Lung (tissue), 12 donors: ENCODE measurements around the gene ZFP36L1. TPM values are rescaled to one million over a fixed set of nuclear protein-coding genes. Genes with fewer than 3 reads are reported as not detected.

Experiments
- ATAC-seq: fragments of 200-7000 bp; cut with Tn5 transposase; one replicate; pipeline ENCODE4 v1.9.1; 2020; ENCODE audit warnings: moderate number of reproducible peaks; ENCODE audit not compliant: insufficient read depth, low FRiP score
- DNase-seq, 3 donors: peaks; one replicate each; pipeline ENCODE4 v3.0.0-alpha.2; 2013 to 2017
- H3K27ac ChIP-seq, 2 donors: one replicate each; pipeline ENCODE4 v1.5.1; 2013; ENCODE audit warnings: mild to moderate bottlenecking in 2 of 2, moderate library complexity in 2 of 2, control low read depth in 1 of 2, inconsistent platforms in 1 of 2, low read depth in 1 of 2, low read length in 1 of 2
- H3K27me3 ChIP-seq, 3 donors: one replicate each; pipeline ENCODE4 v1.5.1; 2013; ENCODE audit warnings: low read length in 2 of 3; ENCODE audit not compliant: control insufficient read depth in 3 of 3, insufficient read depth in 3 of 3
- H3K36me3 ChIP-seq, 4 donors: one replicate each; pipeline ENCODE4 v1.5.1; 2013; ENCODE audit warnings: low read length in 4 of 4, mild to moderate bottlenecking in 1 of 4, moderate library complexity in 1 of 4; ENCODE audit not compliant: control insufficient read depth in 4 of 4, insufficient read depth in 4 of 4
- H3K4me1 ChIP-seq, 5 donors: one replicate each; pipeline ENCODE4 v1.5.1; 2013; ENCODE audit warnings: low read length in 5 of 5, mild to moderate bottlenecking in 2 of 5, moderate library complexity in 1 of 5; ENCODE audit not compliant: control insufficient read depth in 5 of 5, insufficient read depth in 5 of 5
- H3K4me3 ChIP-seq: one replicate; pipeline ENCODE4 v1.5.1; 2013; ENCODE audit warnings: mild to moderate bottlenecking, control low read depth, moderate library complexity
- H3K9ac ChIP-seq, 2 donors: one replicate each; pipeline ENCODE4 v1.5.1; 2013; ENCODE audit warnings: low read length in 2 of 2, control low read depth in 1 of 2; ENCODE audit not compliant: insufficient read depth in 1 of 2
- H3K9me3 ChIP-seq, 4 donors: one replicate each; pipeline ENCODE4 v1.5.1; 2013; ENCODE audit warnings: low read length in 3 of 4, mild to moderate bottlenecking in 1 of 4, moderate library complexity in 1 of 4; ENCODE audit not compliant: control insufficient read depth in 4 of 4, insufficient read depth in 3 of 4
- WGBS, 2 donors: extraction: QIAGEN DNeasy Blood & Tissue Kit; methylation state at CpG; one replicate each; pipeline ENCODE4 v1.1.7; 2013; 5-methylcytosine and 5-hydroxymethylcytosine counted together
- polyA plus RNA-seq, 2 donors: library from polyadenylated mRNA; stranded (reverse); fragments of 200-250 nt; gene quantifications; one replicate each; pipeline ENCODE4 v1.2.1, GENCODE V29; 2013
- total RNA-seq, 2 donors: library from RNA; depleted of rRNA in 1 of 2; stranded (reverse); fragments of >200 nt in 1 of 2; gene quantifications; one replicate each; pipeline ENCODE4 v1.2.1, GENCODE V29; 2014 to 2021
- TF ChIP-seq, protein P1 (sequence below): IDR thresholded peaks from 2 replicates; pipeline ENCODE4 v1.5.1; 2012; ENCODE audit warnings: mild to moderate bottlenecking; ENCODE audit errors: control extremely low read depth, extremely low read depth
- donor health status: control.
- donor health status: control.
- donor health status: Bipolar disorder and iron deficiency.
- donor health status: healthy.
- donor health status: DM: yes; HTN: yes; CAD: no.

The ZFP36L1 gene
- total and polyA plus RNA-seq, 4 donors: 63.7 to 364 (median 267) TPM

DNA sequence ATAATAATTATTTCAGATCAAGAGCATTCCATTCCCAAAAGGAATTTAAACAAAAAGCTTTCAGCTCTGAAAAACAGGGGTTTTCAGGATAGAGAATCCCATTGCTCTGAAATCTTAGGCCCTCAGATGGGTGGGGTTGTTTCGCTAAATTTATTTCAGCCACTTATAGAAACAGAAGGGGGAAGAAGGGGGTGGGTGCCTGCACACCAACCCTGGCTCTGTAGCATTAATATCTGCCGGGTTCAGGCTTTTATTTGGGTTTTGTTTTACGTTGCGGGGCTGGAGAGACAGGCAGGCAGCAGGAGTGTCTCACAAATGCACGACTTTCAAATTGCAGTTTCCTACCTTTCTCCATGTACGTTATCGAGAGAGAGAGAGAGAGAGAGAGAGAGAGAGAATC, 12.5 kb upstream of the ZFP36L1 start:
- ATAC-seq: no peak
- peak overlapping the region in 1 of 2 donors; percentile 35 for H3K27ac ChIP-seq
- WGBS, 2 donors: 76% methylated on average over 7 of the region's 7 CpGs
- no peaks in the 10 kb centered on the region for H3K36me3 ChIP-seq
- H3K4me1 ChIP-seq: peaks cover 0 to 36% (median 16%) of the 10 kb centered on the region in 5 donors
- no peaks in the 10 kb centered on the region for H3K27me3 ChIP-seq
- TF ChIP-seq, protein P1, sequence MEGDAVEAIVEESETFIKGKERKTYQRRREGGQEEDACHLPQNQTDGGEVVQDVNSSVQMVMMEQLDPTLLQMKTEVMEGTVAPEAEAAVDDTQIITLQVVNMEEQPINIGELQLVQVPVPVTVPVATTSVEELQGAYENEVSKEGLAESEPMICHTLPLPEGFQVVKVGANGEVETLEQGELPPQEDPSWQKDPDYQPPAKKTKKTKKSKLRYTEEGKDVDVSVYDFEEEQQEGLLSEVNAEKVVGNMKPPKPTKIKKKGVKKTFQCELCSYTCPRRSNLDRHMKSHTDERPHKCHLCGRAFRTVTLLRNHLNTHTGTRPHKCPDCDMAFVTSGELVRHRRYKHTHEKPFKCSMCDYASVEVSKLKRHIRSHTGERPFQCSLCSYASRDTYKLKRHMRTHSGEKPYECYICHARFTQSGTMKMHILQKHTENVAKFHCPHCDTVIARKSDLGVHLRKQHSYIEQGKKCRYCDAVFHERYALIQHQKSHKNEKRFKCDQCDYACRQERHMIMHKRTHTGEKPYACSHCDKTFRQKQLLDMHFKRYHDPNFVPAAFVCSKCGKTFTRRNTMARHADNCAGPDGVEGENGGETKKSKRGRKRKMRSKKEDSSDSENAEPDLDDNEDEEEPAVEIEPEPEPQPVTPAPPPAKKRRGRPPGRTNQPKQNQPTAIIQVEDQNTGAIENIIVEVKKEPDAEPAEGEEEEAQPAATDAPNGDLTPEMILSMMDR: no peak
- H3K9ac ChIP-seq: no peak overlapping the region
- peak in 1 of 3 donors; percentile 10 for DNase-seq
- H3K4me3 ChIP-seq: no peak overlapping the region
- peaks cover 0 to 6% (median 1%) of the 10 kb centered on the region in 4 donors for H3K9me3 ChIP-seq

DNA sequence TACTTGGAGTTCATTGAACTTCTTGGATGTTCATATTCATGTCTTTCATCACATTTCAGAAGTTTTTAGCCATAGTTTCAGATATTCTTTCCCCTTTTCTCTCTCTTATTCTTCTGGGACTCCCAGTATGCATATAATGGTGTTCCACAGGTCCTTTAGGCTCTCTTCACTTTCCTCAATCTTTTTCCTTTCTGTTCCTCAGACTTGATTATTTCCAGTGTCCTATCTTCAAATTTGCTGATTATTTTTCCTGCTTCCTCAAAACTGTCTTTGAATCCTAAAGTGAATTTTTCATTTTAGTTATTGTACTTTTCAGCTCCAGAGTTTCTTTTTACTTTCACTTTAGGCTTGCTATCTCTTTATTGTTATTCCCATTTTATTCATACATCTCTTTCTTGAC, 8.8 kb upstream of the ZFP36L1 start:
- no peak overlapping the region for H3K9ac ChIP-seq
- TF ChIP-seq, protein P1: no peak
- H3K4me1 ChIP-seq: peaks cover 0 to 18% (median 10%) of the 10 kb centered on the region in 5 donors
- H3K27ac ChIP-seq: no peak overlapping the region
- H3K9me3 ChIP-seq: peaks cover 0 to 6% (median 1%) of the 10 kb centered on the region in 4 donors
- ATAC-seq (no peak), DNase-seq (no peak)
- no peaks in the 10 kb centered on the region for H3K36me3 ChIP-seq
- no peaks in the 10 kb centered on the region for H3K27me3 ChIP-seq
- H3K4me3 ChIP-seq: no peak overlapping the region

DNA sequence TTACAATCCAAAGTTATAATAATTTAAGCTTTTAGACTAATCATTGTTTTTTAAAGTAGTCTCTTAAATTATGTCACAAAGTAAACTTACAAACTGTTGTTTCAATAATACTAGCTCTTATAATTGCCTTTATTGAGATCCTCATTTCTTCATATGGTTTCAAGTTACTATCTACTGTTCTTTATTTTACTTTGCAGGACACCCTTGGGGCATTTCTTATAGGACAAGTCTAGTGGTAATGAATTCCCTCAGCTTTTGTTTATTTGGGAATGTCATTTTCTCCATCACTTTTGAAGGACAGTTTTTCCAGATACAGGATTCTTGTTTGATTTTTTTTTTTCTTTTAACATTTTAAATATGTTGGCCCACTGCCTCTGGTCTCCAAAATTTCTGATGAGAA, 8.1 kb upstream of the ZFP36L1 start:
- Histone ChIP-seq H3K36me3 (no peaks in the 10 kb centered on the region), H3K27me3 (no peaks in the 10 kb centered on the region), H3K27ac (no peak overlapping the region), H3K9me3 (peaks cover 0 to 6% (median 1%) of the 10 kb centered on the region in 4 donors), H3K4me1 (peaks cover 0 to 19% (median 6%) of the 10 kb centered on the region in 5 donors), H3K9ac (no peak overlapping the region), H3K4me3 (no peak overlapping the region)
- ATAC-seq: no peak
- TF ChIP-seq, protein P1: no peak
- DNase-seq: no peak

DNA sequence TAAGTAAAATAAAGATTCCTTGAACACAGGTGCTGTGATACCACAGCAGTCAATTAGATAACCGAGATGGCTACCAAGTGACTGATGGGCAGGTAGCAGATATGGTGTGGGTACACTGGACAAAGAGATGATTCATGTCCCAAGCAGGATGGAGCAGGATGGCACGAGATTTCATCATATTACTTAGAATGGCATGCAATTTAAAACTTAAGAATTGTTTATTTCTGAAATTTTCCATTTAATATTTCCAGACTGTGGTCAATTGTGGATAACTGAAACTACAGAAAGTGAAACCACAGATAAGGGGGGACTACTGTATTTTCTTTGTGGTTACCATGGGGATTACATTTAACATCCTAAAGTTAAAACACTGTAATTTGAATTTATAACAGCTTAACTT, 7.5 kb upstream of the ZFP36L1 start:
- peaks cover 0 to 6% (median 1%) of the 10 kb centered on the region in 4 donors for H3K9me3 ChIP-seq
- ATAC-seq: no peak
- peaks cover 0 to 18% (median 5%) of the 10 kb centered on the region in 5 donors for H3K4me1 ChIP-seq
- H3K27ac ChIP-seq: no peak overlapping the region
- H3K9ac ChIP-seq: no peak overlapping the region
- no peak overlapping the region for H3K4me3 ChIP-seq
- TF ChIP-seq, protein P1: no peak
- DNase-seq: no peak
- WGBS, 2 donors: 59 to 87% methylated on average over 2 of the region's 2 CpGs
- no peaks in the 10 kb centered on the region for H3K27me3 ChIP-seq
- H3K36me3 ChIP-seq: no peaks in the 10 kb centered on the region
